Left ventricle myocardium inferior (tissue), 1 donor: ENCODE results near the gene DNAH5. TPM values are rescaled to one million over a fixed set of nuclear protein-coding genes. Genes with fewer than 3 reads are reported as not detected.

ENCODE experiments used
- DNase-seq: peaks from one replicate; pipeline ENCODE4 v3.0.0-alpha.2; 2020
- H3K27ac ChIP-seq: fragments of 200-600 bp; replicated peaks from 2 replicates; pipeline ENCODE4 v1.8.0; 2021
- H3K27me3 ChIP-seq: fragments of 200-600 bp; 2 replicates; pipeline ENCODE4 v1.8.0; 2021; ENCODE audit warnings: low read depth
- H3K36me3 ChIP-seq: fragments of 200-600 bp; 2 replicates; pipeline ENCODE4 v1.8.0; 2021
- H3K4me1 ChIP-seq: fragments of 200-600 bp; 2 replicates; pipeline ENCODE4 v1.8.0; 2021
- H3K4me3 ChIP-seq: fragments of 200-600 bp; 2 replicates; pipeline ENCODE4 v1.8.0; 2021; ENCODE audit warnings: mild to moderate bottlenecking, moderate library complexity
- H3K9me3 ChIP-seq: fragments of 200-600 bp; replicated peaks from 2 replicates; pipeline ENCODE4 v1.8.0; 2021
- CTCF ChIP-seq: fragments of 200-600 bp; IDR thresholded peaks from 2 replicates; pipeline ENCODE4 v1.8.0; 2021; ENCODE audit warnings: antibody characterized with exemption, mild to moderate bottlenecking, borderline replicate concordance
- intact Hi-C: fragments of 100-400 bp; cut with micrococcal nuclease; formaldehyde crosslinking; loops from one replicate; pipeline ENCODE4 v1.11.0; 2022
- total RNA-seq: library from RNA; stranded (reverse); fragmentation: NEBNext Ultra II Directional; extraction: Animal tissue kit (Norgen Biotek cat#: 25700); gene quantifications from one replicate; pipeline ENCODE4 v1.2.1, GENCODE V29; 2021
- donor health status: DM: no; HTN: yes; CAD: no; lungs with severe emphysema.

DNAH5 gene
- total RNA-seq, 1 donor from 2014 or later, result 0.14 TPM

- H3K4me3 ChIP-seq, result no peak overlapping the region
- H3K4me1 ChIP-seq, result no peaks in the 10 kb centered on the region
- intact Hi-C loops, result no loop called here
- no peak for DNase-seq
- no peak for TF ChIP-seq CTCF
- H3K9me3 ChIP-seq, result peaks cover 20% of the 10 kb centered on the region
- H3K36me3 ChIP-seq, result no peaks in the 10 kb centered on the region
- H3K27me3 ChIP-seq, result peaks cover 3% of the 10 kb centered on the region
- H3K27ac ChIP-seq, result no peak overlapping the region
Observed at GRCh38 chr5:13932011-13932410, 12.5 kb downstream of the DNAH5 start.

DNA sequence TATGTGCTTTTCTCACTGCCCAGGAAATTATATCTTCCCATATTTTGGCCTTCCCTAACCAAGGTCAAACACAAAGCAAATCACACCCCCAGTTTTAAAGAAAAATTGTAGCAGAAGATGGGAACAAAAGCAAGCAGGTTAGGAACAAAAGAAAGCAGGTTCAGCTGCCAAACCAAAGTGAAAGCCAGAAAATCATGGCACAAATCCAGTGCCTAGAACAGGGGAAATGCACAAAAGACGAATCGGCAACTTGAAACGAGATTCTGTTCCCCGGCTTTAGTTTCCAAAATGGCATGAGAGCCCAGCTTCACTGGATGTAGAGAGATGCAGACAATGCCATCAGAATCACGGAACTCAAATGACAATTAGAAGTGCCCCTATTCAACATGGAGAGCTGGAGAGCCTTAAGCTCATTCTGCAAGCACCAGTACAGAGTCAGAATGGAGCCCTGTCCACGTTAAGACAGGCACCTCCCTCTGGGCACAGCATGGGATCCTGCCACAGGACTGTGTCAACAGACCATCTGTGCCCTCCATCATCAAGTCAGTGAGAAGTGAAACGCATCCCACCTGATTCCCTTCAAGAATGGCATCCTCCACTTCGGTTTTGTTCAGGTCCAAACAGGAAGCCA, 13.8 kb downstream of the DNAH5 start:
- Histone ChIP-seq H3K36me3 (no peaks in the 10 kb centered on the region), H3K27ac (no peak overlapping the region), H3K27me3 (peaks cover 5% of the 10 kb centered on the region), H3K4me3 (no peak overlapping the region), H3K9me3 (peaks cover 20% of the 10 kb centered on the region), H3K4me1 (no peaks in the 10 kb centered on the region)
- no peak for DNase-seq
- TF ChIP-seq CTCF, result no peak
- intact Hi-C loops, result no loop called here

GRCh38 chr5:13926731-13927130, 17.8 kb downstream of the DNAH5 start:
- no peaks in the 10 kb centered on the region for H3K4me1 ChIP-seq
- intact Hi-C loops, result no loop called here
- H3K27me3 ChIP-seq, result peaks cover 5% of the 10 kb centered on the region
- no peak overlapping the region for H3K27ac ChIP-seq
- H3K9me3 ChIP-seq, result no peaks in the 10 kb centered on the region
- no peak for DNase-seq
- H3K36me3 ChIP-seq, result no peaks in the 10 kb centered on the region
- no peak for TF ChIP-seq CTCF
- no peak overlapping the region for H3K4me3 ChIP-seq

DNA sequence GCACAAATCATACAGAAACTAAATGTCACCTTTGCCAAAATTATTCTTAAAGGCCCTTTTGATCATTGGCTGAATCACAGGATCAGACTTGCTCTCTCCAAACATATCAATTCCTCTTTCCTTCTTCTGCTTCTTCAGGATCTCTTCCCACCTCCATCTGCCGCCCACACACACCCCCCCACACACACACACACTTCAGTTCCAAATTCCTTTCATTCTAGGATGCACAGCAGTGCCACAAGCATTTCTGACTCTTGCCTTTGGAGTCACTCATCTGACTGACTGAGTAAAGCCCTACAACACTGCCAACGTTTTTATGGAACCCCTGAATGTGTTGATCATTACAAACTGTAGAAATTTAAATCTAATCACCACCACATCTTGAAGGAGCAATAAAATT, 22.9 kb downstream of the DNAH5 start:
- no peaks in the 10 kb centered on the region for H3K9me3 ChIP-seq
- TF ChIP-seq CTCF, result no peak
- DNase-seq, result no peak
- no peaks in the 10 kb centered on the region for H3K36me3 ChIP-seq
- H3K27me3 ChIP-seq, result no peaks in the 10 kb centered on the region
- no peak overlapping the region for H3K27ac ChIP-seq
- no peaks in the 10 kb centered on the region for H3K4me1 ChIP-seq
- no peak overlapping the region for H3K4me3 ChIP-seq
- intact Hi-C loops, result no loop called here

- no peak overlapping the region for H3K4me3 ChIP-seq
- DNase-seq, result no peak
- H3K4me1 ChIP-seq, result no peaks in the 10 kb centered on the region
- no peaks in the 10 kb centered on the region for H3K9me3 ChIP-seq
- H3K36me3 ChIP-seq, result no peaks in the 10 kb centered on the region
- intact Hi-C loops, result no loop called here
- TF ChIP-seq CTCF, result no peak
- no peak overlapping the region for H3K27ac ChIP-seq
- H3K27me3 ChIP-seq, result no peaks in the 10 kb centered on the region
Observed at GRCh38 chr5:13919786-13920185, 24.7 kb downstream of the DNAH5 start.
